HG02981 (cell line): ENCODE results near the gene PTPRT.

Experiments
- ATAC-seq: cut with Tn5 transposase; IDR thresholded peaks from one replicate; pipeline ENCODE4 v1.9.1; 2021; ENCODE audit warnings: mild to moderate bottlenecking, moderate library complexity; ENCODE audit not compliant: unreplicated experiment

The PTPRT gene

GRCh38 chr20:43123180-43123579, 66.5 kb downstream of the PTPRT start:
- no peak for ATAC-seq

DNA sequence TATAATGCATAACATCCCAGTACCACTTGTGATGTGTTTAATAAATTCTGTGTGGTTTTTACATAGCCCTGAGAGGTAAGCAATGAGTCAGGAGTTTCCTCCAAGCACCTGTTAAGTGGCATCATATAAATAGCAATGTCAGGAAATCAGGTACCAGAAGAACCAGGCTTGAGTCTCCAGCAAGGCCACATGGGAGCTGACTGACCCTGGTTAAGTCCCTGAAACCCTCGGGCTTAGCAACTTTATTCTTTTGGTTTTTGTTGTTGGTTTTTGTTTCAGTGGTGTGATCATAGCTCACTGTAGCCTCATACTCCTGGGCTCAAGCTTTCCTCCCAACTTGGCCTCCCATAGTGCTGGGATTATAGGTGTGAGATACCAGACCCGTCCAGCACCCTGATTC, 70.0 kb downstream of the PTPRT start:
- ATAC-seq, result no peak

DNA sequence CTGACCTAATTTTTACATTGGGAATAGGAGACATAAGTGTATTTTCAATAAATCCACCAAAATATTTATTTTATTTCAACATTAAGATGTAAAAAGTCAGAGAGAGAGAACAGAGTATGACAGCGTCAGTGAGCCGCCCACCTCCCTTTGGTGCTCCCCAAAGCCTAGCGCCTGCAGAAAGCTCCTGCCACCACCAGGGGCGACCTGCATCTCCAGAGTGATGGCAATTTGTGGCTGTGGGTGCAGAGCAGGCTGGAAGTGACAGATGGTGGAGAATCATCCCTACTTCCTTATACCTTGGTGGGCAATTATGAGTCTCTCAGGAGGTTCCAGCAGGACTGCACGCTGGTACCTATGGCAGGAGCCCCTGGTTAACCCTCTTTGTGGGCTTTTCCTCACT, 87.3 kb downstream of the PTPRT start:
- no peak for ATAC-seq

- no peak for ATAC-seq
These were observed 92.8 kb downstream of the PTPRT start for GRCh38 chr20:43096931-43097260.

DNA sequence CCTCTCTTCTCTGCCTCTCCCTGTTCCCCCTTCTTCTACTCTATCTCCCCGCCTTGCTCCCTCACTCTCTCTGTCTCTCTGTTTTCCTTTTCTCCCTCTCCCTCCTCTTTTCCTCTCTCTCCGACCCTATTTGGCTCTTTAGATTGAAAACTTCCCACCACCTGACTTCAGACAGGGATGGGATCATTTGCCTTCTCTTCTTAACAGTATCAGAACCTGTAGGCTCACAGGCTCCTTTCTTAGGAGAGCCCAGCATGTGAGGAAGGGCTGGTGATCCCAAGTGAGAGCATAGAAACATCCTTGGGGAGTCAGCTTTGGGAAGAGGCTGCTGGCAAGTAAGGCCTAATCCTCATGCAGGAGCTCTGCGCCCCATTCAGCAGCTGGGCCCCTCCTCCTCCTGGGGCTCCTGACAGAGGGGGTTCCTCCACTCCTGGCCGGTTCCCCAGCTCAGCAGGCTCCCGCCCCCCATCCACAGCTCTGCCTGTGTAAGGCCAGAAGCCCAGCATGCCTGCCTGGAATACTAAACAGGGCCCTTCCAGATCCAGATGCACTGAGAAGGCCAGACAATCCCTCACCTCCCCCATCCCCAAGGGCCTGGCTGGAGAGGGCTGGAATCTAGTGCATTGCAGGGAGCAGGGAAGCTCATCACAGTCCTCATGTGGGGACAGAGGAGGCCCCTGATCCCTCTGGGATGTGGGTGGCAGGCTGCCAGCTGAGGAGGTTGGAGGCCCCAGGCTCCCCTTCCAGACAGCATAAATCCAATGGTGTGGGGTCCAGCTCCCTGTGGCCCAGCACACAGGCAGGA, 93.4 kb downstream of the PTPRT start:
- no peak for ATAC-seq

- ATAC-seq, result no peak
These were observed 94.7 kb downstream of the PTPRT start for GRCh38 chr20:43095034-43095433.

DNA sequence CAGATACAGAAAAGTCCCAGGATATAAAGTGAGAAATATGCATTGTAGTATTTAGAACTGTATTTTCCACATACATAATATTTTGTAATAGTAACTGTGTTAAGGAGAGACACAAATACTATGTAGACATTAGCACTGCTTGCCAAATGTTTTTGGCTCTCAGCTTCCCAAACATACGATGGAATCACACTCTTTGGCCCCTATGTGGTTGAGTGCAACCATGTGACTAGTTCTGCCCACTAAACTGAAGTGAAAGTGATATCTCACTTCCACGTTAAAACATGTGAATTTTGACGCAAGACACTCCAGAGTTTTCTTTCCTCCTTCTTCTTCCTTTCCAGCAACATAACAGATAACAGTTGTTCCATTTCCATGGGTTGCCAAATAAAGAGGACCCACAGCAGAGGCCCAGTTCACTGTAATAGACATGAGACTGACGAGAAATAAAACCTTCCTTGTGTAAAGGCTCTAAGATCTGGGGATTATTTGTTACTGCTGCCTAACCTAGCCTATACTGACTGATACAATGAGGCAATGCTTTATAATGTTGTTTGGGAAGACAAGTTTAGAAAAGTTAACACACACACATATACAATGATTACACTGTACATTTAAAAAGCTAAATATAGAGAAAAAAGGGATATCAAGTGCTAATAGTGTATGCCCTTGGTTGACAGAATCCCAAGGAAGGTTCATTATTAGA, 97.2 kb downstream of the PTPRT start:
- no peak for ATAC-seq

DNA sequence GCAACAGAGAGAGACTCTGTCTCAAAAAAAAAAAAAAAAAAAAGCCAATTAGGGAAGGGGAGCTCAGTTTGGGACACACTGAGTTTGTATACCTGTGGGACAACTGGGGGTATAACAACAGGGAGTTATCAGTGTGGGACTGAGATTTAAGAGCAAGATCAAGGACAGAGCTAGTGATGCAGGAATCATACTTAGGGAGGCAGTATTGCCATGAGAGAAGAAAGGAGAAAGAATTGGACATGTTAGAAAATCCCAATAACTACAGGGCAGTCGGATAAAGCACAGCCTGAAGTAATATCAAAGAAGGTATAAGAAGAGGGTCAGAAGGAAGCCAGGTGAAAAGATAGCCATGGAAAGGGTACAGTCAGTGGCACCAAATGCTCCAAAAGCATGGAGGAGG, 121.2 kb downstream of the PTPRT start:
- no peak for ATAC-seq

DNA sequence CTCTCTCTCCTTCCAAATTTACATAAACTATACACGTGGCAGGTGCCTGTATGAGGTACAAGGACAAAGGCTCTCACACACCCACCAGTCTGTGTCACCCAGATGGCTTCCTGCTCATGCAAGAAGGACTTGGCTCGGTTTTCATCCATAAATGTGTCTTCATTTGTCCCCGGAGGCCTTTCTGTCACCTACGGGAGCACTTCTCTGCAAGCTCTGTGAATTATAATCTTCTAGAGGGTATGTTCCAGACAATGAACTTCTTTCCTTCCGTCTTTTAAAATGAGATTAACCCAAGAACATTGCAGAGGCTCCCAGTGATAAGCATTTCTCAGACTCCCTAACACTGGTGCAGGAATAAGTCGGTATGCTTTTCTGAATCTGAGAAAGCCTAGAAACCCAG, 123.6 kb downstream of the PTPRT start:
- no peak for ATAC-seq

- ATAC-seq, result no peak
These were observed 124.4 kb downstream of the PTPRT start for GRCh38 chr20:43065299-43065698.

- no peak for ATAC-seq
These were observed 131.6 kb downstream of the PTPRT start for GRCh38 chr20:43058077-43058476.

DNA sequence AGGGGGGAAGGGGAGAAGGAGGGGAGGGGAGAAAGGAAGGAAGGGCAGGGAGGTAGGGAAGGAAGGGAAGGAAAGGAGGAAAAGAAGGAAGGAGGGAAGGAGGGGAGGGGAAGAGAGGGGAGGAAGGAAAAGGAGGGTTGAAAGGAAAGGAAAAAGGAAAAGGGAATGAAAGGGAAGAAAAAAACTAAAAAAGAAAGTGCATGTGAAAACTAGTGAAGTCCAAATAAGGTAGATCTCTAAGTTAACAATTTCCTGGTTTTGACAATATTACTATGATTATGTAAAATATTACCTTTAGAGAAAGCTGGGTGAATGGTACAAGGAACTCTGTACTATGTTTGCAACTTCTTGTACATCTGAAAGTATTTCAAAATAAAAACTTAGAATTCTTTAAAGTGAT, 132.4 kb downstream of the PTPRT start:
- no peak for ATAC-seq

- ATAC-seq, result no peak
These were observed 134.4 kb downstream of the PTPRT start for GRCh38 chr20:43055181-43055884.

GRCh38 chr20:43052532-43052931, 137.2 kb downstream of the PTPRT start:
- ATAC-seq, result no peak

- ATAC-seq, result no peak
These were observed 142.7 kb downstream of the PTPRT start for GRCh38 chr20:43046966-43047365.

GRCh38 chr20:43043887-43044286, 145.8 kb downstream of the PTPRT start:
- no peak for ATAC-seq

DNA sequence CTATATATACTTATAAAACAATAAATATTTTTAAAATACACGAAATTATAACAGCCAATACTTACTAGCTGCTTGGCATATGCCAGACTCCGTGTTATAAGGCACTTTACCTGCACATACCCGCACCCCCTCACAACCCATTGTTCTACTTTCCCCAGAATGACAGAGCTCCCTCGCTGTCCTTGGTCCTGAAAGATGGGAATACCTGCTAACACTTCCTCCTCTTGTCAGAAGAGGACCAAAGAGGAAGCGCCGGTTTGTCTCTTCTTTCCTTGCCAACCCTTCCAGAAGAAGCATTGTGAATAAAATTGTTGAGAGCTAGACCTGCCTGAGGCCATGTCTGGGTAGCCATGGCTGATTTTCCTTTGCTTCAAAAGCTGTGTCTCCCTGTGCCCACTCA, 149.3 kb downstream of the PTPRT start:
- no peak for ATAC-seq

- no peak for ATAC-seq
These were observed 151.9 kb downstream of the PTPRT start for GRCh38 chr20:43037605-43038309.

- no peak for ATAC-seq
These were observed 154.6 kb downstream of the PTPRT start for GRCh38 chr20:43034981-43035724.

DNA sequence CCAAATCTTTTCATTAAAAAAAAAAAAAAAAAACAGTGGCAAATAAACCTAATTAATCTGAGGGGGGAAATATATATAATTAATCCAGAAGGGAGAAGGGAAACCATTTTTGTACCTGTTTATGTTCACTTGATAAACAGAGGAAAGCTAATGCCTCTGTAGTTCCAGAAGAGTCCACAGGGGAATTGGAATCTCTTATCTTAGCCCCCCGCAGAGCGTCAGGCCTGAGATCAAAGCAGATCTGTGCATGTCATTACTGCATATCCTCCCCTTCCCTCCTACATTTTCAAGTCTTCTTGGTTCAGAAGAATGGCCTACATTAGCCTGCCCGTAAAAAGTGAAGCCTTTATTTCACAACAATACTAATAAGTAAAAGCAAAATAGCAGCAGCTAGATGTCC, 157.2 kb downstream of the PTPRT start:
- ATAC-seq, result no peak

DNA sequence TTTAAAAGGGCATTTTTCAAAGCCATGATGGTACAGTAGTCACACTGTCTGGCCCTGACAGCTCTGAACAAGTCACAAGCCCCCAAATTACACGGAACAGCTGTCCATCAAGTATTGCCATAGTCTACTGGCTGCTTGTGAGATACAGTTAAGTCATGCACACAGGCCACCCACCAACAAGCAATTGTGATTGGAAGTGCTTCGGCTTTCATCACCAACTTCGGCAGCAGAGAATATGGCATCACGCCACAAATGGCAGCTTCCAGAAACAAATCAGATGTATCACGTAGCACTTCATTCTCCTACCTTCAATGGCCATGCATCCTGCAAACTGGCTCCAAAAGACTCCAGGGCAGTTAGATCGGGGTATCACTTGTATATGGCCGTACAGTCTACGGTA, 160.5 kb downstream of the PTPRT start:
- ATAC-seq, result no peak
